G401.6 (cell line): ENCODE results near the gene C1orf50.
A peak's percentile ranks its signal among the peaks of the same experiment; 100 is the strongest.

Experiments used
- FAIRE-seq: peaks from 2 replicates; lab custom pipeline; 2012; peaks lifted over from hg19 to GRCh38; lab: Jason Lieb, UNC

C1orf50 gene

DNA sequence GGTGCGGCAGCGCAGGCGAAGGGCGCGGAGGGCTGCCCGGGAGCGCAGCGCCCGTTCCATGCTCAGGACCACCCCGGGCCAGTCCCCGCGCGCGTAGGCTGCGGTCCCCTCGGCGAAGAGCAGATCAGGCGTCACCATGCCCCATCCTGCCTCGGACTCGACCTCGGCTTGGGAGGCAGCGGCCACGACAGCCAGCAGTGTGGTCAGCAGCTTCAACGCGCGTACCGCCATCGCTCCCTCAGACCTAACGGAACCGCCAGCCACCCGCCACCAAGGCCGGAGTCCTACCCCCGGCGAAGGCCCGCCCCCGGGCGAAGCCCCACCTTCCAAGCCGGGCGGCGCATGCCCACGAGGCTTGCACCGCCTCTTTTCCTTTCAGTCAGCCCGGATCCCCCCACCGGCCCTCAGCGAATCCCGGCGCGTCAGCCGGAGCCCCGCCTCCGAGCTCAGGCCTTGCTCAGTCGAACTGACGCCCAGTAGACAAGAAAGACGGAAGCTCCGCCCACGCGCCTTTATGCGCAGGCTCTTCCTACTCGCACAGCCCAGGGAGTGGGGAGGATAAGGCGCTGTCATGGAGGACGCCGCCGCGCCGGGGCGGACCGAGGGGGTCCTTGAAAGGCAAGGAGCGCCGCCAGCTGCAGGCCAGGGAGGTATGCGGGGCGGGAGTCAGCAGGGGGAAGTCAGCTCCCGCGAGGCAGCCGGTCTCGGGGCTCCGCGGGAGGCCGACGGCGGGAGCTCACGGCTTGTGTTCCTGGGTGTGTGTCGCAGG lies at the start of gene C1orf50, which contains the start of gene P3H1:
TSS of gene C1orf50 (plus strand) at position 509 of the 769 bp plus-strand sequence. CDS start at position 572, 63 bp downstream.
TSS of gene P3H1 (minus strand) at position 288 of the 769 bp plus-strand sequence. CDS start at position 231, 57 bp downstream.
- FAIRE-seq, result peak; percentile 96

DNA sequence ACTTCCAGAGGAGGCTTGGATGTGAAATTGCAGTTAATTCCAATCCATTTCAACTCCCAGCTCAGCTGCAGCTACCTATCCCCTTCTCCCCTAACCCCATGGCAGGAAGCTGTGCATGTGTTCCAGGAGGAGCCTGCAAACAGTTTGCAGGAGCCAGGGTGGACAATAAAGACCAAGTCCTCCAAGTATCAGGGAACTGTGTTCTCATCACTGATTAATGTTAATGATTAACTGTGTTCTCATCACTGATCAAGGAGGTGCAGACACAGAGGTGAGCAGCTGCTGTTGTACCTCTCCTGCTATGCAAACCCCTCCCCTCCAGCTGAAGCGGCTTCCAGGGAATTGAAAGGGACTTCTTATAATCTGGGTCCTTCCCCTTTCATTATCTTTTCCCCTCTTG lies 46.2 kb upstream of the C1orf50 start:
- FAIRE-seq, result no peak

DNA sequence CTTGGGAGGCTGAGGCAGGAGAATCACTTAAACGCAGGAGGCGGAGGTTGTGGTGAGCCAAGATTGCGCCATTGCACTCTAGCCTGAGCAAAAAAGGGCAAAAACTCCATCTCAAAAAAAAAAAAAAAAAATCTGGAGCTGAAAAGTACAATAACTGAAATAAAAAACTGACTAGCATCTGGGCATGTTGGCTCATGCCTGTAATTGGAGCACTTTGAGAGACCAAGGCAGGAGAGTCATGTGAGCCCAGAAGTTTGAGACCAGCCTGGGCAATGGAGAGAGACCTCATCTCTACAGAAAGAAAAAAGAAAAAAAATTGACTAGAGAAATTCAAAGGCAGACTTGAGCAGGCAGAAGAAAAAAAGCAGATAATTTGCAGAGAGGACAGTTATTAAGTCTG lies 45.1 kb upstream of the C1orf50 start:
- FAIRE-seq, result no peak

DNA sequence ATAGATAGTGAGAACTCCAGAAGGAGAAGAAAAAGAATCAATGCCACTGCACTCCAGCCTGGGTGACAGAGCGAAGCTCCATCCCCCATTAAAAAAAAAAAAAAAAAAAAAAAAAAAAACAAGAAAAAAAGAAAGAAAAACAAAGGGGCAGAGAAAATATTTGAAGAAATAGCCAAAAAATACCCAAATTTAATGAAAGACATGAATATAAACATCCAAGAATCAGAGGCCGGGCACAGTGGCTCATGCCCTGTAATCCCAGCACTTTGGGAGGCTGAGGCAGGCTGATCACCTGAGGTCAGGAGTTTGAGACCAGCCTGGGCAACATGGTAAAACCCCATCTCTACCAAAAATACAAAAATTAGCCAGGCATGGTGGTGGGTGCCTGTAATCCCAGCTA lies 44.6 kb upstream of the C1orf50 start:
- peak; percentile 45 for FAIRE-seq

DNA sequence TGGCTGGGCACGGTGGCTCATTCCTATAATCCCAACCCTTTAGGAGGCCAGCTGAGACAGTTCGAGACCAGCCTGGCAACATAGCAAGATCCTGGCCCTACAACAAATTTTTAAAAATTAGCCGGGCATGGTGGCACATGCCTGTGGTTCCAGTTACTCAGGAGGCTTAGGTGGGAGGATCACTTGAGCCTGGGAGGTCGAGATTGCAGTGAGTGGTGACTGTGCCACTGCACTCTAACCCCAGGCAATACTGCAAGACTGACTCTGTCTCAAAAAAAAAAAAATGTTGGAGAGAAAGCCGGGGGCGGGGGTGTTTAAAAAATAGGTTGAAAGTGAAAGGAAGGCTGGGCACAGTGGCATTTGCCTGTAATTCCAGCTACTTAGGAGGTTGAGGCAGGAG lies 43.5 kb upstream of the C1orf50 start:
- FAIRE-seq, result no peak

DNA sequence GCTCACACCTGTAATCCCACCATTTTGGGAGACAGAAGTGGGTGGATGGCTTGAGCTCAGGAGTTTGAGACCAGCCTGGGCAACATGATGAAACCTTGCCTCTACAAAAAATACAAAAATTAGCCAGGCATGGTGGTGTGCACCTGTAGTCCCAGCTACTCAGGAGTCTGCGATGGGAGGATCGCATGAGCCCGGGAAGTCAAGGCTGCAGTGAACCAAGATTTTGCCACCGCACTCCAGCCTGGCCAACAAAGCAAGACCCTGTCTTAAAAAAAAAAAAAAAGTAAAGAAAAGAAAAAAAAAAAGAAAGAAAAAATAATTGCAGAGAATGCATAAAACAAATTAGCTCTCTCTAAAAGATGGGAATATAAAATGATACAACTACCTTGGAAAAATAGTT lies 41.2 kb upstream of the C1orf50 start:
- FAIRE-seq, result peak; percentile 95

DNA sequence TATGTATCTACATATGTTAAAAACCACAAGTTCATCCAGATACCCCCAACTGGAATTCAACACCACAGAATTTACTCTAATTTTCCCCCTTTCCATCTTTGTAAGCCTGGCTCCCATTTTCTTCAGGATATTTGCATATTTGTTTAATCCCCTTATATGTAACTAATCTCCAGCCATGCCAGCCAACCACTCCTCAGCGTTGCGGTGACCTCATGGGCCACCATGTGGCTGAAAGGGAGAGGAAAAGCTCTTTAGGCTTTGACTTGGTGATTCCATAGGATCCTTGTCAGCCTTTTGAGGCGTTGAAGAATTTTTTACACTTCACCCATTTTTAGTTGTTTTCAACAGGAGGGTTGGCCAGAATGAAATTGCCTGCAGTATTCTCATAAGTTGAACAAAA lies 37.0 kb upstream of the C1orf50 start:
- FAIRE-seq, result no peak

DNA sequence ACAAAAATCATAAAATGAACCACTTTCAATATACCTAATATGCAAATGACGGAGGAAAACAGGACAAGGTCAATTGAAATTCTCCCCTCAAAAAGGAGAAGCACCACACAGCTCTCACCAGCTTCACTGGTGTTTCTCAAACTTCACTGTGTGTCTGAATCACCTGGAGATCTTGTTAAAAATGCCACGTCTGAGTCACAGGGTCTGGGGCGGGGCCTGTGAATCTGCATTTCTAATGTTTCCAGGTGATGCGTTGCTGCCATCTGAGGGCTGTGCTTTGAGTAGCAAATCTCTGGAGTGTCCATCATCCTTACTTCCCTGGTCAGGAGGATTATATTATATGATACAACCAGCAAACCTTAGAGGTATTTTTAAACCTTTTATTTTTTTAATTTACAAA lies 36.1 kb upstream of the C1orf50 start:
- FAIRE-seq, result no peak

DNA sequence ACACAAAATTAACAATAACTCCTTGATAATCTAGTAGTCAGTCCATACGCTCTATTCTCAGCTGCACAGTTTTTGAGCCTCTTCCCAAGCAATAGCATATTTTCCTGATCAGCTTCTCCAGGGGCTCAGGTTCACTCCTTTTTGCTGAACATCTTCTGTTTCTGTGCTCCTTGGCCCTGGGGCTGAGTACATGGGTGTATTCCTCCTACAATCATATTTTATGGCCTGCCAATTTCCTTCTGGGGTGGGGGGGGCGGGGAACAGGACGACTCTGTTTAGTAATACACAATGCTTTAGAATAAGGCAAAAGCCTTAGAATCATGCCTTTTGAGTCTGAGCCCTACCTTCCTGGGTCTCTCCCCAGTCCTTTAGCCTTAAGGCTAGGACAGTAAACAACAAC lies 35.5 kb upstream of the C1orf50 start:
- FAIRE-seq, result no peak

DNA sequence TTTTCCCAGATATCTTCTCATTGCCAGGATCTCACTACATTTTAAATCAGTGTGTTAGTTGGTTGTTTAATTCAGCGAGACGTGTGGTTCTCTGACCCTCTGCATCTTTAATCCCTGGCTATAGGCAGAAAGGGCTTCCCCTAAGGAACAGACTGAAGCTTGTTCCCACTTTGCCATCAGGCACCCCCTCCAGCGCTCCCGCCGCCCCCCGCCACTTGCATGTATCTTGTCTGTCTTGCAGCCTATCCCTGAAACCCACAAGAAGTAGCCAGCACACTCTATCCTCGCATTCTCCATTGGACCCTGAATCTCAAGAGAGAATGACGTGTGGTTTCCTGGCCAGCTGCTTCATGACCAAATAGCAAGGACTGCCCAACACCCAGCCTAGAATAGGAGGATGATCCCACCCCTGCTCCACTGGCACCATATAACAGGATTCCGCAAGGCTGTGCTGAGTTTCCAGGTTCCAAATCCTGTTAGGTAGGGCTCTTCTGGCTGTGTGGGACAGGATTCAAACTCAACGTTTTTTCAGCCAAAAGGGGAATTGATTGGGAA lies 34.8 kb upstream of the C1orf50 start:
- no peak for FAIRE-seq

DNA sequence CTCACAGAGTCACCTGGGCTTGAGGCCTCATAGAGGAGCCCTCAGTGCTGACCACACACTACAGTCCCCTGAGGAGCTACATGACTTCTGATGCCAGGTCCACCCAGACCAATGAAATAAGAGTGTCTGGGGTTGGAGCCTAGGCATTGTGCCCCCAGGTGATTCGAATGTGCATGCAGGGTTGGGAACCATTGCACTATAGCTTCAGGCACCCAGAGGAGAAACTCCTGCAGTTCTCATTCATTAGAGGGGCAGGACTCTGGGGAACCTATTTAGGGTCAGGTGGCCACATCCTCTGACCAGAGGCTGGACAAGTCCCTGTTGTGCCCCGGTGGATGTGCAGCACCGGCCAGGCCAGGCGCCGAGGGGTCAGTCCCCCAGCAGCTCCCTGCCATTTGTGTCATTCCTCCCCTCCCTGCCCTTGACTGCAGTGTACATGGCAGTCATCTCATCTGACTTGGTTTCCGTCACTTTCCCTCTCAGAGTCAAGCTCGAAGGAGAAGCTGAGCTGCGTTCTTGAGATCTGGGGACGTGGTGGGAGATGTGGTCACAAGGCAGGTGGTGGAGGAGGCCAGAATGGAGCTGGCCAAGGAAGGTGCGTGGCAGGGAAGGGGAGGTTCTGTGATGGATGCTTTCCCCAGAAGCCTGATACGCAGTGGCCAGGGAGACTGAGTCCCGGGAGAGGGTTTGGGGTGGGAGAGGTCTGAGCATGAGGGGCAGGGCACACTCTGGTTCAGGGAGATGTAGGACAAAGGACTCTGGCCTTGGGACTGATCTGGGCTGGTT lies 33.4 kb upstream of the C1orf50 start:
- FAIRE-seq, result no peak

DNA sequence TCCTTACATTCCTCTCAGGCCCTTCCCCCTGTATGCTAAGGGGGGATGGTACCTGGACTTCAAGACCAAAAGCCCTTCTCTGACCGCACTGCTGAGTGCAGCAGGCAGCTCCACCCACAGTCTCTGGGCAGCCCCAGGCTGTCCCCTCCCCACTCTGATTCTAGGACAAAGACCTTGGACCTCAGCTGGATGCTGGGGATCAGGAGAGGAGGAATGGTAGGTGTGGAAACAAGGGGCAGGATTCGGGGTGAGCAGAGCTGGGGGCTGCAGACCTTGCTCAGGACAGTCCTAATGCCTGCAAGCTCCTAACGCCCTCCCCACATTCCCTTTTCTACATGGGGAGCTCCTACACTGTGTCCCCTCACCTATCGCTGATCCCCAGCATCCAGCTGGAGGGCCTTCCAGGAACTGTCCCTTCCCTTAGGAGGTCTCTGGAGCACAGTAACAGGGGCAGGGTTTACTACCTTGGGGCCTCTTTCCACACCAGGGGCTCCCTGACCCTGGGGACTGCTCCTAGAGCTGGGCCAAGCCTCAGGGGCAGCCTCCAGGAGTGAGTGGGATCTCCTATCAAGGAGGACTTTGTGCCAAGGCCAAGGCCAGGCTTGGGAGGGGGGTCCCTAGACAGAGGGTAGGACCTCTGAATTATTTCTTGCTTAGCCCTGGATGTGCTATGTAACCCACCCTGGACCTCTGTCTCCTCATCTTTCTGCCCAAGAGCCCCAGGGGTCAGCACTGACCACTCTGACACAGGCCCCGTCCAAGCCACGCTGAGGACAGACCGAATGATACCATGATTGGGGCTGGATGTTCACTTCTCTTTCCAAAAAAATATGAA lies 32.6 kb upstream of the C1orf50 start:
- FAIRE-seq, result no peak

DNA sequence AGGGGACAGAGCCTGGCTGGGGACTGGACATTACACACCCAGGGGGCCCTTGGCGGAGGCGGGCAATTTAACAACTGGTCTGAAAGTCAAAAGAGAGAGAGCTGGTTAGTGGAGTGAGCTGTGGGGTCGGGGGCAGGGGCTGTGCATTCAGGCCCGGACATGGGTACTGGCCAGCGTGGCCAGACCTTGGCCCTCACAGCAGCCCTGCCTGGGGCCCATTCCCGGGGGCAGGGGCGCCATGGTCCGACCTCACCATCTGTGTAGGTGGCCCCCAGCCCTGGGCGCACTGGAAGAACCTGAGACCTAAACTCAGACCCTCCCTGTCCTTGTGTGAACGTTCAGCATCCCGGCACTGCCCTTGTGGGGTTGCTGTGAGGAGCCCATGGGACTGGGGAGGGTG lies 32.0 kb upstream of the C1orf50 start:
- no peak for FAIRE-seq

DNA sequence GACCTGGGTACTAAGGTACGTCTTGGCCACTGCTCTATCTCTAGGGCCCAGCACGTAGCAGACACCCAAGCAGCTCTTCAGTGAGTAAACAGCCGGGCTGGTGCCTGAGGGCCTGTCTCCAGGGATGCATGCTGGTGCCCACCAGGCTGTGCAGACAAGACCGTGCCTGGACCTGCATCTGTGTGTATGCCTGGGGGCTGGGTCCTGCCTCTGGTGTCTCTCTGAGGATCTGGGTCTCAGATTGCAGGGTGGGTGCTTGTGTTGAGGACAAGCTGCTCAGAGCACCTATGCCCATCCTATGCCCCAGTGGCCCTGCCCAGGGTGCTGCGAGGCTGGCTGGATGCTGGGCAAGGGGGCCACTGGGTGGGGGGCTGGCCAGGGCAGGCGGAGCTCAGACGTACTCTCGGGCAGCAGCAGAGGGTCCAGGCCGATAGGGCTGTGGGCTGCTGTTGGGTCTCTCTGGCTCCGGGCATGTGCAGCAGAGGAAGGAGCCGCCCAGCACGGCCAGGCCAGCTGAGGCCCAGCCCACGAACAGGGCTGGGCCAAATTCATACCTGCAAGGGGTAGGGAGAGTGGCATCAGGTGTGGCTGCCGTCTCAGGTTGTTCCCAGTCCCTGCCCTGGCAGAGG lies 31.5 kb upstream of the C1orf50 start:
- no peak for FAIRE-seq

DNA sequence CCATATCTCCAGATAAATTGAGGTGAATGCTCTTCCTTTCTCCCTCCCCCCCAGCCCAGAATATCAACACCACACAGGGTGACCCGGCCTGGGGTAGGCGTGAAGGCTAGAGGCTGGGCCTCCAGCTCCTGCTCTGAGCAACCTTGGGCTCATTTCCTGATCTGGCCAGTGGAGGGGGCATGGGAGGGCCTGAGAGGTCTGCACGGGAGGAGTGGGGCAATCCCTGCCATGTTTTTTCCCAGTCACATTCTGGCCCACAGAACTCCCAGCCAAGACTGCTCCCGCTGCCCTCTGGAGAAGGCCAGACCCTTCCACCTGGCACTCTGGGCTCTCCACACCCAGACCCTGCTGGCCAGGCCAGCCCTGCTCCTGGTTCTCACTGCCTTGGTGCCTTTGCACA lies 30.9 kb upstream of the C1orf50 start:
- FAIRE-seq, result no peak

DNA sequence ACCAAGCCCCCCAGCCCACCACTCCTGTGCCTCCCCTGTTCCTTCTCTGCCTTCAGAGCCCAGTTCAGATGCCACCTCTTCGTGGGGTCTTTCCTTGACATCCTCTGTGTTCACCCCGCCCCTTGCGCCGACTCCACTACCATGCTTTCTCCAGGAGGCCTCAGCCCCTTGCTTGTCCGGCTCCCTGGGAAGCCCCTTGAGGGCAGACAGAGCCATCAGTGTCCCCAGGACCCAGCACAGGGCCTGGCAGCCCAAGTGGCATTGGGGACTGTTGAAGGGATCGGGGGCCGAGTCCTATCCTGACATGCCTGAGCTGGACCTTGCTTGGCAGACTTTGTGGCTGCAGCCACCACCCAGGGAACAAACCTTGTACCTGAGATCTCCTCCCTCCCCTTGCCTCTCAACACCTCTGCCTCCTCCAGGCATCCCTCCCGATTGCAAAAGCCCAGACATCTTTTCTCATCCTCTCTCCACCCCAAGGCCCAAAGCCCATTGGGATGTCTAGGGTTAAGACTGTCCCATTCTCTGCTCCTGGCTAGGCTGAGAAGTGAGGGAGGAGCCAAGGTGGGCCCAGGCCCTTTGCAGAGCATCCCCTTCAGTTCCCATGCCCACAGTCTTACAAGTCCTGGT lies 30.4 kb upstream of the C1orf50 start:
- FAIRE-seq, result no peak

DNA sequence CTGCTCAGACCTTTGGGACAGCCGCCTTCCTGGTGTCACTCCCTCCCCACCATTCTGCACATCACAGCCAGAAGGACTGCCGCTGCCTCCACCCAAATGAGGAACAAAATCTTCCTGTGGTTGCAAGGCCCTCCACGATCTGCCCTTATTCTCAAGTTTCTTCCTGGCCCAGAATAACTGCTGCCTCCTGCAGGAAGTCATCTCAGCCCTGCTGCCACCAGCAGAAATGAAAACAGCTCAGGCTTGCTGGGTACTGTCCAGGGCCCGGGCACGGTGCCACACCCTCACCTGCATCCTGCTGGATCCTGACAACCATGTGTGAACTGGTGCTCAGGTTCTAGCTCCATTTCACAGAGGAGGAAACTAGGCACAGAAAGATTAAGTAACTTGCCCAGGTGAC lies 29.8 kb upstream of the C1orf50 start:
- FAIRE-seq, result no peak

DNA sequence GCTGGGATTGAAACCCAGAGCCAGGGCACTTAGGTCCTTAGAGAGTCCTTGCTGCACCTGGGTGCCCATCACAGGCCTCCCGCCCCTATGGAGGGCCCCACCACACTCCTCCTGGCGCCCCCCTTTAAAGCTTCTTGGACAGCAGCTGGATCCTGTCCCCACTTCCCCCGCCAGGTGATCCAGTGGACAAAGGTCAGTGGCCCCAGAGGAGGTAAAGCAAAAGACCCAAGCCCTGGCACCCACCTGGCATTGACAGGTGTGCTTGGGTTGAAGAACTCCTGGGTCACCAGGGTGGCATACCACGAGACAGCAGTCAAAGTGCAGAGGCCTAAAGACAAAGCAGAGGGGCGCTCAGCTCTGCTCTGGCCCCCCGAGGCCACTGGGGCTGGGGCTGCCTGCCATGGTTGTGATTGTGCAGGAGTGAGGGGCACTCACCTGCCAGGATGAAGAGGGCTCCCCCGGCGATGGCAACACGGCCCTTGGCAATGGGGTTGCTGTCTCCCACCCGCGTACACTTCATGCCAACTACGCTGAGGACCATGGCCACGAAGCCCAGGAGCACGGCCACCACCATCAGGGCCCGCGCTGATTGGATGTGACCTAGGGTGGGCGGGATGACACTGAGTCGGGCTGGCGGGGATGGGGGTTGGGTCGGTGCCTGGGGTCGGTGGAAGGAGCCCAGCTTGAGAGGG lies 28.9 kb upstream of the C1orf50 start:
- no peak for FAIRE-seq

DNA sequence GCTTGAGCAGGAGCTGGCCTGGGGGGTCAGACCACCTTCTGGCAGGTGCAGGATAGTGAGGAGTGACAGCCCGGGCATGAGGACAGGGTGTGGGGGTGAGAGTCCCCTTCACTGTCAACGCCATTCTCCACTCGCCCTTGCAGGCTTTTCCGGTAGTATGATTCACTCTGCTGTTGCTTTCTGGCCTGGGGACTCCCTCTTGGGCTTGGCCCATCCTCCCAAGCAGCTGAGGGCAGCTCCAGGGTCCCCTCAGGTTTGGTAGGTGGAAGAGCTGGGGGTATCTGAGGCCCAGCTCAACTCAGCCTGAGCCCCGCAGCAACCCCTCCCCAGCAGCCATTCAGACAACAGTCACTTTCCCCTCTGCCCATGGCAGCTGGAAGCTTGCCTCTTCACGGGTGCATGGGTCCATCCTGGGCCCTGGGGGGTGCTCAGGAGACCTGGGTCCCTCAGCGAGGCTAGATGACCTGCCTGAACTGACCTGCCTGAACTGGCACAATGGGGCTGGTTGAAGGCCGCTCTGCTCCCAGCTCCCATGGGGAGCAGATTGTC lies 28.3 kb upstream of the C1orf50 start:
- FAIRE-seq, result no peak
